Raji (cell line): ENCODE results near the gene ENGASE.

Experiments used
- POLR2A ChIP-seq: IDR thresholded peaks from 2 replicates; pipeline ENCODE4 v1.6.1; 2011; ENCODE audit warnings: low read depth, low read length, control low read depth; ENCODE audit not compliant: insufficient read depth

Gene ENGASE

GRCh38 chr17:79074649-79075445 is at the start of gene ENGASE:
Gene ENGASE (plus strand): TSS chr17:79074824. CDS start chr17:79074945, 121 bp downstream.
- 0 out of 2 replicates have a peak, but pooled peaks have one; percentile 15 for TF ChIP-seq POLR2A

- no peak for TF ChIP-seq POLR2A
Measured at GRCh38 chr17:79024901-79025737, 49.5 kb upstream of the ENGASE start.

- TF ChIP-seq POLR2A = no peak
Measured at GRCh38 chr17:79026376-79027273, 48.0 kb upstream of the ENGASE start.

- no peak for TF ChIP-seq POLR2A
Measured at GRCh38 chr17:79027274-79027924, 47.2 kb upstream of the ENGASE start.

- TF ChIP-seq POLR2A = no peak
Measured at GRCh38 chr17:79027925-79028491, 46.6 kb upstream of the ENGASE start.

GRCh38 chr17:79028496-79029326 is 45.9 kb upstream of the ENGASE start:
- no peak for TF ChIP-seq POLR2A

GRCh38 chr17:79029327-79030009 is 45.2 kb upstream of the ENGASE start:
- no peak for TF ChIP-seq POLR2A

GRCh38 chr17:79031996-79032875 is 42.4 kb upstream of the ENGASE start:
- no peak for TF ChIP-seq POLR2A

GRCh38 chr17:79033046-79033616 is 41.5 kb upstream of the ENGASE start:
- TF ChIP-seq POLR2A = no peak

GRCh38 chr17:79033741-79034501 is 40.7 kb upstream of the ENGASE start:
- TF ChIP-seq POLR2A = no peak
